HG02678 (cell line): ENCODE data around the gene EIF2D.

Experiments used
- ATAC-seq: cut with Tn5 transposase; IDR thresholded peaks from one replicate; pipeline ENCODE4 v1.9.1; 2021; ENCODE audit warnings: mild to moderate bottlenecking, moderate library complexity; ENCODE audit not compliant: unreplicated experiment

The EIF2D gene

GRCh38 chr1:206573762-206574161, 38.5 kb downstream of the EIF2D start:
- no peak for ATAC-seq

GRCh38 chr1:206573319-206573718, 38.9 kb downstream of the EIF2D start:
- no peak for ATAC-seq

GRCh38 chr1:206572835-206573234, 39.4 kb downstream of the EIF2D start:
- no peak for ATAC-seq

- no peak for ATAC-seq
These were observed 41.7 kb downstream of the EIF2D start for GRCh38 chr1:206570529-206570928.

- ATAC-seq: no peak
These were observed 42.7 kb downstream of the EIF2D start for GRCh38 chr1:206569556-206569955.

GRCh38 chr1:206568779-206569352, 43.4 kb downstream of the EIF2D start:
- ATAC-seq: no peak

GRCh38 chr1:206568256-206568655, 44.0 kb downstream of the EIF2D start:
- ATAC-seq: no peak

GRCh38 chr1:206566999-206567398, 45.3 kb downstream of the EIF2D start:
- ATAC-seq: no peak

- no peak for ATAC-seq
These were observed 46.3 kb downstream of the EIF2D start for GRCh38 chr1:206565995-206566394.

GRCh38 chr1:206563367-206564207, 48.7 kb downstream of the EIF2D start:
- ATAC-seq: peak; percentile 33

GRCh38 chr1:206560007-206560716, 52.1 kb downstream of the EIF2D start:
- ATAC-seq: no peak

GRCh38 chr1:206559672-206559995, 52.6 kb downstream of the EIF2D start:
- ATAC-seq: no peak

GRCh38 chr1:206558794-206559671, 53.2 kb downstream of the EIF2D start:
- no peak for ATAC-seq

GRCh38 chr1:206557636-206558473, 54.4 kb downstream of the EIF2D start:
- no peak for ATAC-seq

- ATAC-seq: peak; percentile 49
These were observed 55.3 kb downstream of the EIF2D start for GRCh38 chr1:206556750-206557635.

GRCh38 chr1:206556047-206556749, 56.1 kb downstream of the EIF2D start:
- no peak for ATAC-seq

- no peak for ATAC-seq
These were observed 56.8 kb downstream of the EIF2D start for GRCh38 chr1:206555473-206555935.

- ATAC-seq: no peak
These were observed 57.4 kb downstream of the EIF2D start for GRCh38 chr1:206554701-206555472.
